HEK293T (cell line): Measurements from ENCODE around the gene RBM17.

ENCODE experiments used
- CTCF ChIA-PET: fragments of 350-600 bp; formaldehyde crosslinking; extraction: SDS; loops from one replicate; lab custom pipeline; 2021; ENCODE audit warnings: antibody characterized with exemption, inconsistent platforms; lab: Yijun Ruan, JAX
- POLR2A ChIA-PET: fragments of 350-600 bp; formaldehyde crosslinking; extraction: SDS; loops from one replicate; lab custom pipeline; 2020; ENCODE audit warnings: antibody characterized with exemption, inconsistent platforms; lab: Yijun Ruan, JAX
- DNase-seq: peaks from one replicate; pipeline ENCODE4 v3.0.0; 2012; ENCODE audit warnings: mixed read lengths; ENCODE audit errors: extremely low spot score
- ARNT ChIP-seq: fragments of 450-650 bp; IDR thresholded peaks from 2 replicates; pipeline ENCODE4 v1.6.1; 2017; ENCODE audit warnings: mild to moderate bottlenecking
- BHLHE40 ChIP-seq: fragments of 450-650 bp; IDR thresholded peaks from 2 replicates; pipeline ENCODE4 v1.6.1; 2016; ENCODE audit warnings: mild to moderate bottlenecking, moderate library complexity, borderline replicate concordance
- CTBP1 ChIP-seq: fragments of 450-650 bp; IDR thresholded peaks from 2 replicates; pipeline ENCODE4 v1.6.1; 2016; ENCODE audit warnings: borderline replicate concordance
- ELF4 ChIP-seq: fragments of 450-650 bp; IDR thresholded peaks from 2 replicates; pipeline ENCODE4 v1.6.1; 2017; ENCODE audit warnings: antibody characterized with exemption
- FOXA1 ChIP-seq: fragments of 450-650 bp; IDR thresholded peaks from 2 replicates; pipeline ENCODE4 v1.6.1; 2016; ENCODE audit warnings: mild to moderate bottlenecking
- FOXK2 ChIP-seq: fragments of 450-650 bp; IDR thresholded peaks from 2 replicates; pipeline ENCODE4 v1.6.1; 2016; ENCODE audit warnings: mild to moderate bottlenecking
- FOXM1 ChIP-seq: fragments of 450-650 bp; IDR thresholded peaks from 2 replicates; pipeline ENCODE4 v1.6.1; 2017; ENCODE audit warnings: mild to moderate bottlenecking, borderline replicate concordance
- LEF1 ChIP-seq: fragments of 450-650 bp; IDR thresholded peaks from 2 replicates; pipeline ENCODE4 v1.6.1; 2017; ENCODE audit warnings: mild to moderate bottlenecking, borderline replicate concordance
- NFRKB ChIP-seq: fragments of 450-650 bp; IDR thresholded peaks from 2 replicates; pipeline ENCODE4 v1.6.1; 2016; ENCODE audit warnings: mild to moderate bottlenecking, moderate library complexity
- PKNOX1 ChIP-seq: fragments of 450-650 bp; IDR thresholded peaks from 2 replicates; pipeline ENCODE4 v1.6.1; 2016
- SUZ12 ChIP-seq: fragments of 450-650 bp; IDR thresholded peaks from 2 replicates; pipeline ENCODE4 v1.6.1; 2016; ENCODE audit warnings: mild to moderate bottlenecking
- TARDBP ChIP-seq: fragments of 450-650 bp; IDR thresholded peaks from 2 replicates; pipeline ENCODE4 v1.6.1; 2016
- ZNF384 ChIP-seq: fragments of 450-650 bp; IDR thresholded peaks from 2 replicates; pipeline ENCODE4 v1.6.1; 2016

RBM17 gene

GRCh38 chr10:6068422-6068821, 20.4 kb upstream of the RBM17 start:
- no peak for DNase-seq
- POLR2A ChIA-PET, result no interaction called here
- CTCF ChIA-PET, result interaction anchor here (0.7 to 1.0 kb wide), 2 partner anchors 18 to 51 kb away, joined by 3 to 4 read pairs; no protein-coding TSS in a partner anchor
- no peak for TF ChIP-seq FOXK2
- TF ChIP-seq ZNF384, result no peak

- ChIA-PET CTCF (interaction anchor here (1.0 kb wide), 1 partner anchor 51 kb away, joined by 4 read pairs; no protein-coding TSS in a partner anchor), POLR2A (no interaction called here)
- TF ChIP-seq NFRKB (no peak), FOXM1 (no peak), ARNT (no peak), LEF1 (no peak), PKNOX1 (no peak)
- no peak for DNase-seq
These were observed 19.5 kb upstream of the RBM17 start for GRCh38 chr10:6069081-6069931.

GRCh38 chr10:6070660-6071059, 18.2 kb upstream of the RBM17 start:
- CTCF ChIA-PET, result no interaction called here

GRCh38 chr10:6071181-6072175, 17.4 kb upstream of the RBM17 start:
- ChIA-PET CTCF (no interaction called here), POLR2A (no interaction called here)
- TF ChIP-seq ZNF384 (no peak), TARDBP (no peak), ELF4 (no peak), PKNOX1 (no peak), CTBP1 (no peak), ARNT (no peak), BHLHE40 (no peak), NFRKB (no peak)
- DNase-seq, result no peak

More at GRCh38 chr10:6070660-6071059, 18.2 kb upstream of the RBM17 start:
- TF ChIP-seq ELF4, result no peak
- POLR2A ChIA-PET, result no interaction called here
- no peak for DNase-seq

GRCh38 chr10:6072215-6072934, 16.5 kb upstream of the RBM17 start:
- ChIA-PET CTCF (no interaction called here), POLR2A (no interaction called here)
- DNase-seq, result no peak
- no peak for TF ChIP-seq LEF1
- no peak for TF ChIP-seq BHLHE40
- TF ChIP-seq ELF4, result no peak
- no peak for TF ChIP-seq TARDBP

GRCh38 chr10:6074489-6075301, 14.1 kb upstream of the RBM17 start:
- CTCF ChIA-PET, result interaction anchor here (1.2 kb wide), 1 partner anchor 12 kb away, joined by 4 read pairs; no protein-coding TSS in a partner anchor
- TF ChIP-seq NFRKB, result no peak
- no peak for TF ChIP-seq FOXA1
- POLR2A ChIA-PET, result no interaction called here
- DNase-seq, result no peak

- ChIA-PET POLR2A (no interaction called here), CTCF (interaction anchor here (1.3 kb wide), 1 partner anchor 9 kb away, joined by 5 read pairs; no protein-coding TSS in a partner anchor)
- TF ChIP-seq SUZ12, result no peak
- TF ChIP-seq PKNOX1, result no peak
- TF ChIP-seq FOXM1, result no peak
- TF ChIP-seq LEF1, result no peak
- DNase-seq, result no peak
These were observed 11.7 kb upstream of the RBM17 start for GRCh38 chr10:6077071-6077675.
